NCI-H1694 treated with DMSO at 0.1 percent for 48 hours (cell line): ENCODE data around the gene LRRC4B.
"Not testable (repeated sequence)": the region's sequence is repeated elsewhere in the genome, so short reads cannot be mapped to it uniquely, and the experiment has no call there.

Experiments used
- DNase-seq: peaks from one replicate; lab custom pipeline; 2025; lab: John Stamatoyannopoulos, UW

The LRRC4B gene

GRCh38 chr19:50567882-50568727, at the start of gene LRRC4B:
LRRC4B (minus strand) TSS chr19:50568435; CDS start chr19:50548838, 19,597 bp downstream.
- no peak for DNase-seq

GRCh38 chr19:50612504-50613404, 44.5 kb upstream of the LRRC4B start:
- not testable (repeated sequence) for DNase-seq

GRCh38 chr19:50607874-50608785, 39.9 kb upstream of the LRRC4B start:
- DNase-seq: peak; percentile 2

GRCh38 chr19:50607388-50607787, 39.2 kb upstream of the LRRC4B start:
- DNase-seq: no peak

GRCh38 chr19:50606059-50606836, 38.0 kb upstream of the LRRC4B start:
- peak; percentile 1 for DNase-seq

GRCh38 chr19:50604264-50605073, 36.2 kb upstream of the LRRC4B start:
- DNase-seq: not testable (repeated sequence)

GRCh38 chr19:50602935-50603334, 34.7 kb upstream of the LRRC4B start:
- no peak for DNase-seq

- no peak for DNase-seq
Measured at GRCh38 chr19:50602496-50602895, 34.3 kb upstream of the LRRC4B start.

GRCh38 chr19:50602089-50602422, 33.8 kb upstream of the LRRC4B start:
- no peak for DNase-seq

GRCh38 chr19:50601407-50602088, 33.3 kb upstream of the LRRC4B start:
- no peak for DNase-seq

GRCh38 chr19:50599427-50599826, 31.2 kb upstream of the LRRC4B start:
- DNase-seq: no peak

- DNase-seq: no peak
Measured at GRCh38 chr19:50590191-50590590, 22.0 kb upstream of the LRRC4B start.

- DNase-seq: not testable (repeated sequence)
Measured at GRCh38 chr19:50581795-50582660, 13.8 kb upstream of the LRRC4B start.

GRCh38 chr19:50580970-50581634, 12.9 kb upstream of the LRRC4B start:
- no peak for DNase-seq

- no peak for DNase-seq
Measured at GRCh38 chr19:50580240-50580639, 12.0 kb upstream of the LRRC4B start.

- not testable (repeated sequence) for DNase-seq
Measured at GRCh38 chr19:50576769-50577168, 8.5 kb upstream of the LRRC4B start.

GRCh38 chr19:50573741-50574461, 5.7 kb upstream of the LRRC4B start:
- DNase-seq: no peak
